Omental fat pad (tissue), 4 donors: Measurements from ENCODE around the gene NEU3. TPM values are rescaled to one million over a fixed set of nuclear protein-coding genes. Genes with fewer than 3 reads are reported as not detected.

Source experiments
- ATAC-seq: fragments of 150-250 bp; one replicate; pipeline ENCODE4 v1.9.1; 2016; ENCODE audit warnings: mild to moderate bottlenecking, moderate library complexity; ENCODE audit not compliant: low FRiP score
- DNase-seq: peaks from one replicate; pipeline ENCODE4 v3.0.0-alpha.2; 2019; ENCODE audit warnings: low spot score
- total RNA-seq, 4 donors: library from RNA; depleted of rRNA; stranded (reverse); fragments of >200 nt; gene quantifications; one replicate each; pipeline ENCODE4 v1.1.0, GENCODE V29; 2016
- TF ChIP-seq, protein P1 (sequence below), 3 donors: fragments of 450-650 bp; IDR thresholded peaks; one replicate each; pipeline ENCODE4 v1.5.1; 2016 to 2017; ENCODE audit warnings: antibody characterized with exemption in 3 of 3, mild to moderate bottlenecking in 3 of 3, moderate library complexity in 2 of 3

Gene NEU3
- total RNA-seq, 4 donors from 2014 or later: 4.6 to 9.6 (median 6.2) TPM

DNA sequence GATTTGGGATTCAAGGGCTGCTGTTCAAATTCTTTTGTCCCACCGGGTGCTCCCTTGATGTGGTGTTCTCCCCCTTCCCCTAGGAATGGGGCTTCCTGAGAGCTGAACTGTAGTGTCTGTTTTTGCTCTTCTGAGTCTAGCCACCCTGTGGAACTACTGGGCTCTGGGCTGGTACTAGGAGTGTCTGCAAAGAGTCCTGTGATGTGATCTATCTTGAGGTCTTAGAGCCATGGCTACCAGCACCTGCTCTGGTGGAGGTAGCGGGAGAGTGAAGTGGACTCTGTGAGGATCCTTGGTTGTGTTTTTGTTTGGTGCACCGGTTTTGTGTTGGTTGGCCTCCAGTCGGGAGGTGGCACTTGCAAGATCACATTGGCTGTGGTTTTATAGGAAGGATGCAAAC, 61.8 kb downstream of the NEU3 start:
- TF ChIP-seq, protein P1, sequence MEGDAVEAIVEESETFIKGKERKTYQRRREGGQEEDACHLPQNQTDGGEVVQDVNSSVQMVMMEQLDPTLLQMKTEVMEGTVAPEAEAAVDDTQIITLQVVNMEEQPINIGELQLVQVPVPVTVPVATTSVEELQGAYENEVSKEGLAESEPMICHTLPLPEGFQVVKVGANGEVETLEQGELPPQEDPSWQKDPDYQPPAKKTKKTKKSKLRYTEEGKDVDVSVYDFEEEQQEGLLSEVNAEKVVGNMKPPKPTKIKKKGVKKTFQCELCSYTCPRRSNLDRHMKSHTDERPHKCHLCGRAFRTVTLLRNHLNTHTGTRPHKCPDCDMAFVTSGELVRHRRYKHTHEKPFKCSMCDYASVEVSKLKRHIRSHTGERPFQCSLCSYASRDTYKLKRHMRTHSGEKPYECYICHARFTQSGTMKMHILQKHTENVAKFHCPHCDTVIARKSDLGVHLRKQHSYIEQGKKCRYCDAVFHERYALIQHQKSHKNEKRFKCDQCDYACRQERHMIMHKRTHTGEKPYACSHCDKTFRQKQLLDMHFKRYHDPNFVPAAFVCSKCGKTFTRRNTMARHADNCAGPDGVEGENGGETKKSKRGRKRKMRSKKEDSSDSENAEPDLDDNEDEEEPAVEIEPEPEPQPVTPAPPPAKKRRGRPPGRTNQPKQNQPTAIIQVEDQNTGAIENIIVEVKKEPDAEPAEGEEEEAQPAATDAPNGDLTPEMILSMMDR (IDR thresholded peaks at IDR 0.05): no peak
- ATAC-seq (no peak), DNase-seq (no peak)

DNA sequence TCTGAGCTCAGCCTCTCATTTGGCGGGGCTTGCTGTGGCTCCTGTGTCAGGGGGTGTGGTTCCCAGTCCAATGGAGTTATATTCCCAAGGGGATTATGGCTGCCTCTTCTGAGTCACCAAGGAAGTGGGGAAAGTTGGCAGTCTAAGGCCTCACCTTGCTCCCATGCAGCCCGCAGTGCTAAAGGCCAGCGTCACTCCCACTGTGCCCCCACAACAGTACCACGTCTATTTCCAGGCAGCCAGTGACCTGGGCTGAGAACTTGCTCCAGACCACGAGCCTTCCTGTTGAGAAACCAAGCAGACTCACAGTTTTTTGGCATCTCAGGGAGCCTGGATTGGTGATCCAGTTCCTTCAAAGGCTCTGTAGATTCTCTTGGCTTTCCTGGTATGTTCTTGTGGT, 62.3 kb downstream of the NEU3 start:
- ATAC-seq (no peak), DNase-seq (no peak)
- TF ChIP-seq, protein P1 (IDR thresholded peaks at IDR 0.05): no peak

GRCh38 chr11:75052457-75052856, 63.7 kb downstream of the NEU3 start:
- DNase-seq: no peak
- TF ChIP-seq, protein P1 (IDR thresholded peaks at IDR 0.05): no peak
- ATAC-seq: no peak

DNA sequence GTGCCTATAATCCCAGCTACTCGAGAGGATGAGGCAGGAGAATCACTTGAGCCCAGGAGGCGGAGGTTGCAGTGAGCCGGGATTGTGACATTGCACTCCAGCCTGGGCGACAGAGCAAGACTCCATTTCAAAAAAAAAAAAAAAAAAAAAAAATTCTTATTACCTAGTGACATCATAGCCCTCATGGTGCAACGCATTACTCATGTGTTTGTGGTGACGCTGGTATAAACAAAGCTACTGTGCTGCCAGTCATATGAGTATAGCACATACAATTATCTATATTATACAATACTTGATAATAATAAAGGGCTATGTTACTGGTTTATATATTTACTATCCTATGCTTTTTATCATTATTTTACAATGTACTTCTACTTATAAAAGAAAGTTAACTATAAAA, 66.8 kb downstream of the NEU3 start:
- TF ChIP-seq, protein P1 (IDR thresholded peaks at IDR 0.05): no peak
- no peak for DNase-seq
- no peak for ATAC-seq

DNA sequence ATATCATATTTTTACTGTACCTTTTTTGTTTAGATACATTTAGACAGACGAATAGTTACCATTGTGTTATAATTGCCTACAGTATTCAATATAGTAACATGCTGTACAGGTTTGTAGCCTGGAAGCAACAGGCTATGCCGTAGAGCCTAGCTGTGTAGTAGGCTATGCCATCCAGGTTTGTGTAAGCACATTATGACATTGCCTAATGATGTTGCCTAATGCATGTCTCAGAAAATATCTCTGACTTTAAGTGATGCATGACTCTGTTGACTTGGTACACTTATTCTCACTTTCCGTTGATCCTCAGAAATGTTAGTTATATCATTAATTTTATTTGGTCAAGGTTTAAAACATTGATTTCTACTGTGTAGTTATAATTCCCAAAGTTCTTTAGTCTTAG, 68.1 kb downstream of the NEU3 start:
- TF ChIP-seq, protein P1 (IDR thresholded peaks at IDR 0.05): no peak
- ATAC-seq (no peak), DNase-seq (no peak)

GRCh38 chr11:75059299-75059698, 70.6 kb downstream of the NEU3 start:
- ATAC-seq: no peak
- TF ChIP-seq, protein P1 (IDR thresholded peaks at IDR 0.05): no peak

DNA sequence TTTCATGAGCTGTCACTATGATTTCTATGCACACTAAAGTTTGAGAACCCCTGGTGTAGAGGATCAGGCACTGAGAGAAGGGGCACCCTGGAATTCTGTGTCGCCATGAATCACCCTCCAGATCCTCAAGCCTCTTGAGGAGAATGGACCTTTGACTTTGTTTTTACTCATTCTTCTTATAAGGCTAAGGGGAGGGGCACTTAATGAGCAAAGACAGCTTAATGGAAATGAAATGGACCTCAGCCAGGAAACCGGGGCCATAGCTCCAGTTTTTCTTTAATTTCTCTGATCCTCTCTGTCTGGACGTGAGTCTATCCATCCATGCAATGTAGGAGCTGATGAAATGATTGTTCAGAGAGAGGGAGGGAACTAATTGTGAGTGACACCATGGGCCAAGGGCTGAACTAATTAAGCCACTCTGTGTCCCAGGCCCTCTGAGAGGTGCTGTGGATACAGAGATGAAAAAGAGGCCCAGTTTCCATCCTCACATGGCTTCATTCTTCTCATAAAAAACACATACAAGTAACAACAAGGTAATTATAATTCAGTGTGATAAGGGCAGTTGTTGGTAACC, 75.1 kb downstream of the NEU3 start:
- TF ChIP-seq, protein P1 (IDR thresholded peaks at IDR 0.05): no peak
- ATAC-seq (no peak), DNase-seq (no peak)

More at GRCh38 chr11:75059299-75059698, 70.6 kb downstream of the NEU3 start:
- no peak for DNase-seq
